Adrenal gland (tissue), 12 donors: Measurements from ENCODE around the gene FBLN1. TPM values are rescaled to one million over a fixed set of nuclear protein-coding genes. Genes with fewer than 3 reads are reported as not detected.

Experiments used
- DNase-seq, 7 donors: peaks; one replicate each; pipeline ENCODE4 v3.0.0-alpha.2; 2019 to 2020
- H3K27ac ChIP-seq, 5 donors: fragments of 200-600 bp; sonication (generic) in 4 of 5; 1 replicate in 3 of 5; 2 replicates in 2 of 5; pipeline versions ENCODE4 v1.5.1 to v1.8.0; 2016 to 2020; ENCODE audit warnings: mild to moderate bottlenecking in 1 of 5
- H3K27me3 ChIP-seq: fragments of 200-600 bp; 2 replicates; pipeline ENCODE4 v1.8.0; 2021
- H3K36me3 ChIP-seq, 2 donors: fragments of 200-600 bp; replicated peaks in 1 of 2; 1 replicate in 1 of 2; 2 replicates in 1 of 2; pipeline versions ENCODE4 v1.5.1 to v1.8.0; 2018 to 2022
- H3K4me1 ChIP-seq, 2 donors: fragments of 200-600 bp; replicated peaks in 1 of 2; 1 replicate in 1 of 2; 2 replicates in 1 of 2; pipeline versions ENCODE4 v1.5.1 to v1.8.0; 2018 to 2021
- H3K4me3 ChIP-seq, 4 donors: fragments of 200-600 bp; sonication (generic) in 3 of 4; one replicate each; pipeline ENCODE4 v1.5.1; 2016 to 2018
- H3K9me3 ChIP-seq, 3 donors: fragments of 200-600 bp; sonication (generic) in 1 of 3; replicated peaks in 1 of 3; 1 replicate in 2 of 3; 2 replicates in 1 of 3; pipeline versions ENCODE4 v1.5.1 to v1.8.0; 2016 to 2021
- CTCF ChIP-seq, 6 experiments: fragments of 450-650 bp in 4 of 6; fragments of 200-600 bp in 2 of 6; sonication (generic) in 1 of 6; IDR thresholded peaks; 1 replicate in 5 of 6; 2 replicates in 1 of 6; pipeline versions ENCODE4 v1.5.1 to v1.8.0; 2016 to 2021; ENCODE audit warnings: antibody characterized with exemption in 6 of 6, mild to moderate bottlenecking in 2 of 6, moderate library complexity in 1 of 6
- POLR2A ChIP-seq, 2 donors: fragments of 450-650 bp; IDR thresholded peaks; one replicate each; pipeline ENCODE4 v1.6.1; 2017; ENCODE audit warnings: antibody characterized with exemption in 2 of 2, mild to moderate bottlenecking in 2 of 2, moderate library complexity in 1 of 2
- WGBS, 4 donors: extraction: QIAGEN DNeasy Blood & Tissue Kit in 2 of 4; methylation state at CpG; one replicate each; pipeline versions ENCODE4 v1.1.5 to v1.1.7; 2013 to 2017; 5-methylcytosine and 5-hydroxymethylcytosine counted together
- intact Hi-C, 2 donors: fragments of 100-400 bp; cut with DNase I; formaldehyde crosslinking; loops; one replicate each; pipeline versions ENCODE4 v1.14.1 to v1.15.0; 2022 to 2023
- polyA plus RNA-seq, 3 donors: library from polyadenylated mRNA; stranded (reverse); fragments of 200-250 nt in 2 of 3; fragments of 350-450 nt in 1 of 3; fragmentation: Illumina TruSeq in 1 of 3; extraction: RNeasy Lipid Tissue Mini Kit (QIAGEN cat#74804) in 1 of 3; gene quantifications; one replicate each; pipeline ENCODE4 v1.2.3, GENCODE V29; 2013 to 2014
- total RNA-seq, 9 donors: library from RNA; depleted of rRNA in 4 of 9; stranded (reverse); fragments of >200 nt in 4 of 9; fragments of 120-200 nt in 1 of 9; fragmentation: NEBNext Ultra II Directional in 1 of 9; extraction: Animal tissue kit (Norgen Biotek cat#: 25700) in 1 of 9; gene quantifications; one replicate each; pipeline versions ENCODE4 v1.1.0 to v1.2.4, GENCODE V29; 2013 to 2023
- donor health status: healthy with polysubstance abuse.
- donor health status: Bipolar disorder and iron deficiency.
- donor health status: DM: yes; HTN: yes; CAD: no.
- donor health status: DM: no; HTN: no; CAD: no.
- donor health status: DM: no; HTN: no; CAD: no.
- donor health status: DM: yes; HTN: yes; CAD: no.

The FBLN1 gene
- total and polyA plus RNA-seq, 12 donors = 13.0 to 387 (median 148) TPM

- TF ChIP-seq CTCF (IDR thresholded peaks at IDR 0.05) = no peak
- TF ChIP-seq POLR2A (IDR thresholded peaks at IDR 0.05) = no peak
- H3K4me1 ChIP-seq = no peaks in the 10 kb centered on the region
- H3K9me3 ChIP-seq = no peaks in the 10 kb centered on the region
- H3K4me3 ChIP-seq = peak overlapping the region in 1 of 4 donors; percentile 15
- intact Hi-C loops = no loop called here
- WGBS, 4 donors = 67 to 81% (median 70%) methylated on average over 7 to 8 of the region's 8 CpGs
- H3K27me3 ChIP-seq = peaks cover 30% of the 10 kb centered on the region
- DNase-seq = no peak
- peak overlapping the region in 1 of 5 donors; percentile 87 for H3K27ac ChIP-seq
- H3K36me3 ChIP-seq = no peaks in the 10 kb centered on the region
Measured at GRCh38 chr22:45506816-45507360, 4.2 kb downstream of the FBLN1 start.

- no peak for DNase-seq
- no peak overlapping the region for H3K4me3 ChIP-seq
- TF ChIP-seq POLR2A (IDR thresholded peaks at IDR 0.05) (no peak), CTCF (IDR thresholded peaks at IDR 0.05) (no peak)
- no peaks in the 10 kb centered on the region for H3K4me1 ChIP-seq
- no peaks in the 10 kb centered on the region for H3K9me3 ChIP-seq
- H3K27me3 ChIP-seq = peaks cover 22% of the 10 kb centered on the region
- 84 to 98% (median 93%) methylated on average over 6 of the region's 6 CpGs for WGBS, 4 donors
- peak overlapping the region in 1 of 5 donors; percentile 17 for H3K27ac ChIP-seq
- intact Hi-C loops = no loop called here
- no peaks in the 10 kb centered on the region for H3K36me3 ChIP-seq
Measured at GRCh38 chr22:45507798-45508197, 5.1 kb downstream of the FBLN1 start.

- Histone ChIP-seq H3K27ac (peak overlapping the region in 1 of 5 donors; percentile 65), H3K27me3 (peaks cover 12% of the 10 kb centered on the region), H3K36me3 (no peaks in the 10 kb centered on the region), H3K4me3 (no peak overlapping the region), H3K9me3 (no peaks in the 10 kb centered on the region), H3K4me1 (no peaks in the 10 kb centered on the region)
- WGBS, 4 donors = 77 to 88% (median 85%) methylated on average over 4 of the region's 4 CpGs
- DNase-seq = no peak
- TF ChIP-seq POLR2A (IDR thresholded peaks at IDR 0.05) (no peak), CTCF (IDR thresholded peaks at IDR 0.05) (no peak)
- intact Hi-C loops = no loop called here
Measured at GRCh38 chr22:45508814-45509213, 6.1 kb downstream of the FBLN1 start.

GRCh38 chr22:45510376-45511232 lies 7.9 kb downstream of the FBLN1 start:
- H3K9me3 ChIP-seq = no peaks in the 10 kb centered on the region
- H3K4me3 ChIP-seq = no peak overlapping the region
- peaks cover 11% of the 10 kb centered on the region for H3K27me3 ChIP-seq
- no peaks in the 10 kb centered on the region for H3K4me1 ChIP-seq
- no peak for DNase-seq
- H3K27ac ChIP-seq = peak overlapping the region in 1 of 5 donors; percentile 81
- WGBS, 4 donors = 71 to 80% (median 78%) methylated on average over 10 to 14 of the region's 14 CpGs
- no peaks in the 10 kb centered on the region for H3K36me3 ChIP-seq
- intact Hi-C loops = no loop called here
- TF ChIP-seq CTCF (IDR thresholded peaks at IDR 0.05) (no peak), POLR2A (IDR thresholded peaks at IDR 0.05) (no peak)
